ENCODE results near the gene NFATC2.

Gene NFATC2

GRCh38 chr20:51359401-51359800 is 183.1 kb downstream of the NFATC2 start:
- Histone ChIP-seq H3K4me3 (ENCODE audit: low read length, poor library complexity, severe bottlenecking) (no peak overlapping the region), H4K20me1 (ENCODE audit: insufficient read depth, low read length, poor library complexity, severe bottlenecking) (no peaks in the 10 kb centered on the region), H3K36me3 (ENCODE audit: insufficient read depth, low read length) (no peaks in the 10 kb centered on the region), H3F3A (ENCODE audit: low read depth) (no peaks in the 10 kb centered on the region), H3K9me2 (replicated peaks; ENCODE audit: low read depth, low read length) (no peaks in the 10 kb centered on the region), H3K4me2 (ENCODE audit: low read depth, low read length, poor library complexity, severe bottlenecking) (no peak overlapping the region), H3K9ac (ENCODE audit: low read depth, low read length, poor library complexity, severe bottlenecking) (no peak overlapping the region), H3K79me2 (ENCODE audit: insufficient read depth, low read length) (no peaks in the 10 kb centered on the region), H3K27me3 (ENCODE audit: insufficient read depth, low read length, poor library complexity, severe bottlenecking) (no peaks in the 10 kb centered on the region), H2AFZ (ENCODE audit: low read length) (no peak overlapping the region), H3K4me1 (ENCODE audit: insufficient read depth, low read length, poor library complexity, severe bottlenecking) (peaks cover 3% of the 10 kb centered on the region), H3K9me3 (ENCODE audit: insufficient read depth, low read depth, low read length) (no peaks in the 10 kb centered on the region)
- TF ChIP-seq EZH2phosphoT487 (IDR thresholded peaks at IDR 0.05; ENCODE audit: borderline replicate concordance), result no peak
- no peak for TF ChIP-seq CTCF (conservative IDR thresholded peaks at IDR 0.05; ENCODE audit: low read length)

DNA sequence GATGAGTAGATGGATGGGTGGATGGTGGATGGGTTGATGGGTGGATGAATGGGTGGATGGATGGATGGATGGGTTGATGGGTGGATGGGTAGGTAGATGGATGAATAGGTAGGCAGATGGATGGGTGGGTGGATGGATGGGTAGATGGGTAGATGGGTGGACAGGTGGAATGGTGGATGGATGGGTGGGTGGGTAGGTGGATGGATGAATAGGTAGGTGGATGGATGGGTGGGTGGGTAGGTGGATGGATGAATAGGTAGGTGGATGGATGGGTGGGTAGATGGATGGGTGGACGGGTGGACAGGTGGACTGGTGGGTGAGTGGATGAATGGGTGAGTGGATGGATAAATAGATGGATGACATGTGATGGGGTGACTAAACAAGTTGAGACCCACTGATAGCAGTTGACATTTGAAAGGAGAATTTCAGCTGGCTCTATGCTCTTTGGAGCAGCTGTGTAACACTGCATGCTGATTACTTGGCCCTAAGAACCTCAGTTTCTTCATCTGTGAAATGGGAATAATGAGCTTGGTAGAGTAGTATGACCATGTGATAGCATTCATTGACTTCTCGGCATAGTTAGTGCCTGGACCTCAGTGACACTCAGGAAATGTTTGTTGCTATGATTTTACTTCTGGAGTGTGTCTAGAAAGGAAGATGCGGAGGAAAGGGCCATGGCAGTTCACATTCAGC is 184.3 kb downstream of the NFATC2 start:
- H4K20me1 ChIP-seq (ENCODE audit: insufficient read depth, low read length, poor library complexity, severe bottlenecking), result no peaks in the 10 kb centered on the region
- no peak for TF ChIP-seq EZH2phosphoT487 (IDR thresholded peaks at IDR 0.05; ENCODE audit: borderline replicate concordance)
- no peak for TF ChIP-seq CTCF (conservative IDR thresholded peaks at IDR 0.05; ENCODE audit: low read length)
- no peaks in the 10 kb centered on the region for H3K9me2 ChIP-seq (replicated peaks; ENCODE audit: low read depth, low read length)

GRCh38 chr20:51357543-51357942 is 185.0 kb downstream of the NFATC2 start:
- Histone ChIP-seq H3K9me3 (ENCODE audit: insufficient read depth, low read depth, low read length) (no peaks in the 10 kb centered on the region), H3K79me2 (ENCODE audit: insufficient read depth, low read length) (no peaks in the 10 kb centered on the region), H3K4me1 (ENCODE audit: insufficient read depth, low read length, poor library complexity, severe bottlenecking) (peaks cover 3% of the 10 kb centered on the region), H3K27me3 (ENCODE audit: insufficient read depth, low read length, poor library complexity, severe bottlenecking) (no peaks in the 10 kb centered on the region), H3K36me3 (ENCODE audit: insufficient read depth, low read length) (no peaks in the 10 kb centered on the region), H3F3A (ENCODE audit: low read depth) (no peaks in the 10 kb centered on the region), H3K4me2 (ENCODE audit: low read depth, low read length, poor library complexity, severe bottlenecking) (no peak overlapping the region), H4K20me1 (ENCODE audit: insufficient read depth, low read length, poor library complexity, severe bottlenecking) (no peaks in the 10 kb centered on the region), H3K9me2 (replicated peaks; ENCODE audit: low read depth, low read length) (no peaks in the 10 kb centered on the region), H3K9ac (ENCODE audit: low read depth, low read length, poor library complexity, severe bottlenecking) (no peak overlapping the region), H2AFZ (ENCODE audit: low read length) (no peak overlapping the region), H3K4me3 (ENCODE audit: low read length, poor library complexity, severe bottlenecking) (no peak overlapping the region)
- TF ChIP-seq EZH2phosphoT487 (IDR thresholded peaks at IDR 0.05; ENCODE audit: borderline replicate concordance), result no peak
- no peak for TF ChIP-seq CTCF (conservative IDR thresholded peaks at IDR 0.05; ENCODE audit: low read length)

More for the DNA sequence above, 184.3 kb downstream of the NFATC2 start:
- Histone ChIP-seq H2AFZ (ENCODE audit: low read length) (no peak overlapping the region), H3K36me3 (ENCODE audit: insufficient read depth, low read length) (no peaks in the 10 kb centered on the region), H3K9me3 (ENCODE audit: insufficient read depth, low read depth, low read length) (no peaks in the 10 kb centered on the region), H3K9ac (ENCODE audit: low read depth, low read length, poor library complexity, severe bottlenecking) (no peak overlapping the region), H3K4me2 (ENCODE audit: low read depth, low read length, poor library complexity, severe bottlenecking) (no peak overlapping the region), H3K79me2 (ENCODE audit: insufficient read depth, low read length) (no peaks in the 10 kb centered on the region), H3F3A (ENCODE audit: low read depth) (no peaks in the 10 kb centered on the region), H3K4me3 (ENCODE audit: low read length, poor library complexity, severe bottlenecking) (no peak overlapping the region), H3K27me3 (ENCODE audit: insufficient read depth, low read length, poor library complexity, severe bottlenecking) (no peaks in the 10 kb centered on the region), H3K4me1 (ENCODE audit: insufficient read depth, low read length, poor library complexity, severe bottlenecking) (peaks cover 3% of the 10 kb centered on the region)
